Measurements from ENCODE around the gene SLC17A5. TPM values are rescaled to one million over a fixed set of nuclear protein-coding genes. Genes with fewer than 3 reads are reported as not detected.

SLC17A5 gene
- total and polyA plus RNA-seq, 2 donors (not counting 1 experiment from before 2014, with no cell fraction given), result 2.1 to 8.0 TPM

- no peak overlapping the region for H3K4me2 ChIP-seq (replicated peaks; ENCODE audit: low read depth, low read length, poor library complexity, severe bottlenecking)
- no peak overlapping the region for H3K9ac ChIP-seq (ENCODE audit: low read length)
- intact Hi-C loops (cut with micrococcal nuclease), result no loop called here
- no peak overlapping the region for H3K4me3 ChIP-seq (ENCODE audit: control extremely low read depth in 1 of 5, extremely low read depth in 1 of 5, insufficient read depth in 1 of 5, low read depth in 2 of 5, low read length in 4 of 5)
- no peaks in the 10 kb centered on the region for H3K27me3 ChIP-seq (replicated peaks in 1 of 4; ENCODE audit: control extremely low read depth in 1 of 4, control insufficient read depth in 3 of 4, insufficient read depth in 4 of 4, low read length in 3 of 4)
- no peaks in the 10 kb centered on the region for H3K27me3 Mint-ChIP-seq
- TF ChIP-seq, protein P1, sequence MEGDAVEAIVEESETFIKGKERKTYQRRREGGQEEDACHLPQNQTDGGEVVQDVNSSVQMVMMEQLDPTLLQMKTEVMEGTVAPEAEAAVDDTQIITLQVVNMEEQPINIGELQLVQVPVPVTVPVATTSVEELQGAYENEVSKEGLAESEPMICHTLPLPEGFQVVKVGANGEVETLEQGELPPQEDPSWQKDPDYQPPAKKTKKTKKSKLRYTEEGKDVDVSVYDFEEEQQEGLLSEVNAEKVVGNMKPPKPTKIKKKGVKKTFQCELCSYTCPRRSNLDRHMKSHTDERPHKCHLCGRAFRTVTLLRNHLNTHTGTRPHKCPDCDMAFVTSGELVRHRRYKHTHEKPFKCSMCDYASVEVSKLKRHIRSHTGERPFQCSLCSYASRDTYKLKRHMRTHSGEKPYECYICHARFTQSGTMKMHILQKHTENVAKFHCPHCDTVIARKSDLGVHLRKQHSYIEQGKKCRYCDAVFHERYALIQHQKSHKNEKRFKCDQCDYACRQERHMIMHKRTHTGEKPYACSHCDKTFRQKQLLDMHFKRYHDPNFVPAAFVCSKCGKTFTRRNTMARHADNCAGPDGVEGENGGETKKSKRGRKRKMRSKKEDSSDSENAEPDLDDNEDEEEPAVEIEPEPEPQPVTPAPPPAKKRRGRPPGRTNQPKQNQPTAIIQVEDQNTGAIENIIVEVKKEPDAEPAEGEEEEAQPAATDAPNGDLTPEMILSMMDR (IDR thresholded peaks at IDR 0.05), result no peak
- TF ChIP-seq EZH2 (IDR thresholded peaks at IDR 0.05; ENCODE audit: borderline replicate concordance, insufficient read depth, low read depth, low read length, poor library complexity, severe bottlenecking), result no peak
- peaks cover 0 to 3% of the 10 kb centered on the region in 2 donors for H3K4me1 ChIP-seq (ENCODE audit: control insufficient read depth in 2 of 2, insufficient read depth in 2 of 2, low read length in 2 of 2)
- H3K27ac Mint-ChIP-seq, result no peak overlapping the region
- H4K20me1 ChIP-seq (ENCODE audit: control insufficient read depth, insufficient read depth, low read length, poor library complexity, severe bottlenecking), result no peaks in the 10 kb centered on the region
- H3K9me3 Mint-ChIP-seq (ENCODE audit: insufficient read depth), result no peaks in the 10 kb centered on the region
- DNase-seq (no peak), ATAC-seq (ENCODE audit: low read depth) (no peak)
- CTCF ChIA-PET, result interaction anchor here (1.8 kb wide), 1 partner anchor 14 kb away, joined by 9 read pairs; no protein-coding TSS in a partner anchor
- H3K27ac ChIP-seq (ENCODE audit: low read length in 2 of 2), result no peak overlapping the region
- H3K4me1 Mint-ChIP-seq, result peaks cover under 1% of the 10 kb centered on the region
- POLR2A ChIA-PET, result no interaction called here
- no peak overlapping the region for H3K4me3 Mint-ChIP-seq
- H3K79me2 ChIP-seq (ENCODE audit: control insufficient read depth, insufficient read depth, low read length), result no peaks in the 10 kb centered on the region
- WGBS (ENCODE audit: insufficient coverage), result 99% methylated on average over 9 of the region's 11 CpGs
- no peak overlapping the region for H2AFZ ChIP-seq (ENCODE audit: insufficient read depth, low read depth, low read length, poor library complexity, severe bottlenecking)
- H3K9me3 ChIP-seq (ENCODE audit: control extremely low read depth in 1 of 3, control insufficient read depth in 2 of 3, insufficient read depth in 1 of 3, low read length in 2 of 3), result no peaks in the 10 kb centered on the region
- H3K36me3 ChIP-seq (replicated peaks in 1 of 2; ENCODE audit: control extremely low read depth in 1 of 2, control insufficient read depth in 1 of 2, extremely low read depth in 1 of 2, insufficient read depth in 2 of 2, low read length in 1 of 2), result no peaks in the 10 kb centered on the region
Measured at GRCh38 chr6:73565767-73566485, 87.9 kb downstream of the SLC17A5 start.

DNA sequence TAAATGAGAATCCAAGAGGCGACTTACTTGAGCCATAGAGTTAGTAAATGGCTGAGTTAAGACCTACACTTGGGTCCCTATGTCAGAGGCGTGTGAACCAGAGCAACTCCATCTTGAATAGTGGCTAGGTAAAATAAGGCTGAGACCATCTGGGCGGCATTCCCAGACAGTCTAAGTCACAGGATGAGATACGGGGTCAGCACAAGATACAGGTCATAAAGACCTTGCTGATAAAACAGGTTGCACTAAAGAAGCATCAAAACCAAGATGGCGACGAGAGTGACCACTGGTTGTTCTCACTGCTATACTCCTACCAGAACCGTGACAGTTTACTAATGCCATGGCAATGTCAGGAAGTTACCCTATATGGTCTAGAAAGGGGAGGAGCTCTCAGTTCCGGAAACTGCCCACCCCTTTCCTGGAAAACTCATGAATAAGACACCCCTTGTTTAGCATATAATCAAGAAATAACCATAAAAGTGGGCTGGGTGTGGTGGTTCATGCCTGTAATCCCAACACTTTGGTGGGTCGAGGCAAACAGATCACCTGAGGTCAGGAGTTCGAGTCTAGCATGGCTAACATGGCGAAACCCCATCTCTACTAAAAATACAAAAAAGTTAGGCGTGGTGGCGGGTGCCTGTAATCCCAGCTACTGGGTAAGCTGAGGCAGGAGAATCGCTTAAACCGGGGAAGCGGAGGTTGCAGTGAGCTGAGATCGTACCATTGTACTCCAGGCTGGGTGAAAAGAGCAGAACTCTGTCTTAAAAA is 89.0 kb downstream of the SLC17A5 start:
- no peaks in the 10 kb centered on the region for H3K79me2 ChIP-seq (ENCODE audit: control insufficient read depth, insufficient read depth, low read length)
- H2AFZ ChIP-seq (ENCODE audit: insufficient read depth, low read depth, low read length, poor library complexity, severe bottlenecking), result no peak overlapping the region
- no peak for TF ChIP-seq EZH2 (IDR thresholded peaks at IDR 0.05; ENCODE audit: borderline replicate concordance, insufficient read depth, low read depth, low read length, poor library complexity, severe bottlenecking)
- TF ChIP-seq, protein P1 (IDR thresholded peaks at IDR 0.05), result no peak
- no peaks in the 10 kb centered on the region for H3K27me3 Mint-ChIP-seq
- no peak overlapping the region for H3K4me2 ChIP-seq (replicated peaks; ENCODE audit: low read depth, low read length, poor library complexity, severe bottlenecking)
- H3K9me3 ChIP-seq (ENCODE audit: control extremely low read depth in 1 of 3, control insufficient read depth in 2 of 3, insufficient read depth in 1 of 3, low read length in 2 of 3), result no peaks in the 10 kb centered on the region
- 97% methylated on average over 7 of the region's 17 CpGs for WGBS (ENCODE audit: insufficient coverage)
- H3K27me3 ChIP-seq (replicated peaks in 1 of 4; ENCODE audit: control extremely low read depth in 1 of 4, control insufficient read depth in 3 of 4, insufficient read depth in 4 of 4, low read length in 3 of 4), result no peaks in the 10 kb centered on the region
- no peak overlapping the region for H3K9ac ChIP-seq (ENCODE audit: low read length)
- no peaks in the 10 kb centered on the region for H3K9me3 Mint-ChIP-seq (ENCODE audit: insufficient read depth)
- H4K20me1 ChIP-seq (ENCODE audit: control insufficient read depth, insufficient read depth, low read length, poor library complexity, severe bottlenecking), result no peaks in the 10 kb centered on the region
- H3K36me3 ChIP-seq (replicated peaks in 1 of 2; ENCODE audit: control extremely low read depth in 1 of 2, control insufficient read depth in 1 of 2, extremely low read depth in 1 of 2, insufficient read depth in 2 of 2, low read length in 1 of 2), result no peaks in the 10 kb centered on the region
- H3K4me3 Mint-ChIP-seq, result no peak overlapping the region
- H3K27ac ChIP-seq (ENCODE audit: low read length in 2 of 2), result no peak overlapping the region
- CTCF ChIA-PET, result no interaction called here
- H3K4me1 Mint-ChIP-seq, result peaks cover 9% of the 10 kb centered on the region
- no peak overlapping the region for H3K4me3 ChIP-seq (ENCODE audit: control extremely low read depth in 1 of 5, extremely low read depth in 1 of 5, insufficient read depth in 1 of 5, low read depth in 2 of 5, low read length in 4 of 5)
- no peak overlapping the region for H3K27ac Mint-ChIP-seq
- ATAC-seq (ENCODE audit: low read depth) (no peak), DNase-seq (no peak)
- intact Hi-C loops (cut with micrococcal nuclease), result no loop called here
- peaks cover 0 to 3% of the 10 kb centered on the region in 2 donors for H3K4me1 ChIP-seq (ENCODE audit: control insufficient read depth in 2 of 2, insufficient read depth in 2 of 2, low read length in 2 of 2)
- POLR2A ChIA-PET, result no interaction called here
